ENCODE results near the gene LRRTM2.

Gene LRRTM2

DNA sequence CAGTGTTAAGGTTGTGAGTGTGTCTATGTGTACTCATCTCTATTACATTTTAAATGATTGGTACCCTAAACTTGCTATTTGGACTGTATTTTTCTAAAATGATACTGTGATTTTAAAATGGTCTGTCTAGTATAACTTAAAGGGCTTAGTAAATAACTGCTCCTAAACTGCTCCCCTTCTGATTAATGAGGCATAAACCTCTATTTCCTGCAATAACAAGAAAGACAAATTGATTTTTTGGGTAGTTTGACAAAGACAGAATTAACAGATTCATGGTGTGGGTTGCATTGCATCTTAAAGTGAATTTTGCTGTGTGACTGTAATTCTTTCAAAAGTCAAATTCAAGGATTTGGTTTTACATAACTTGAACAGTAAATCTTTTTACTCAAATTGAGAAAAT lies 8.1 kb upstream of the LRRTM2 start:
- no peak for DNase-seq

DNA sequence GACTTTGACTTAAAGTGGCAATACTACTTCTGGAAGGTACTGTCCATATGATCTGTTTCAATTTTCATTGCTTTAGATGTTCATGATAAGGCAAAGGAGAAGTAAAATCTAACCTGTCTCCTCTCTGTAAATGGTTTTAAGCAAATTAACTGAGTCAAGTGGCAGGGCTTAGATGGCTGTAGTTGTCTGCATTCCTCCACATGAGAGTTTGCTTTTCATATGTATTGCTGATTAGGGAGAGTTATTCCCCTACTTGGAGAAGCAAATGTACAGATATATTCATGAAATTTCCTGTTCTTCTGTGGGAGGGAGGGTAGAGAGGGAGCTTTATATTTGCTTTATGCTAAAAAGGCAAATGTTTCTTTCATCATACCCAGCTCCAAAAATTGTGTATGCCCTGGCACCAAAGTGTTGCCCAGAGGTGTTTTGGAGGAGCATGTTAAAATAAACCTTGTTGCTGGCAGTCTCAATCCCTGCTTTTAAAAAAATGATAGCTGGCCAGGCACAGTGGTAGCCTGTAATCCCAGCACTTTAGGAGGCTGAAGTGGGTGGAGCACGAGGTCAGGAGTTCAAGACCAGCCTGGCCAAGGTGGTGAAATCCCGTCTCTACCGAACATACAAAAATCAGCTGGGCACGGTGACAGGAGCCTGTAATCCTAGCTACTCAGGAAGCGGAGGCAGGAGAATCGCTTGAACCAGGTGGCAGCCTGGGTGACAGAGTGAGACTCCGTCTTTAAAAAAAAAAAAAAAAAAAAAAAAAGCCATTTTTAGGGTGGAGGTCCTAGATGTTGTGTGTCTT lies 3.5 kb upstream of the LRRTM2 start:
- no peak for DNase-seq

DNA sequence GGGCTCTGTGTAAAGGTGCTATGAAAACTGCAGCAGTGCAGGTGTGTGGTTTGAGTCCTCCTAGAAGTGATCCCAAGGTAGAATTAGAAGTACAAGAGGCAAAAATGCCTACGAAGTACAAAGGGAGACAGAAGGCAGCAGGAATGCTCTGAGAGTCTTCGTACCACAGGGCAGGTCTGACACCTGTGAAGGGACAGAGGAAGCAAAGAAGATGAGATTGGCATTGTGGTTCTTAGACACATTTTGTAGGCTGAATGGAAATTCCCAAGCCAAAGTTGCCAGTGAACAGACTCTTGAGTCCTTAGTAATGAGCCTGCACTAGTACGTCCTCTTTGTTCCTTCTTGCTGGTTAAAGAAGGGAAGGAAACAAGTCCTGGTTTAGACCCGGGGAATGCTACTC lies 1.7 kb upstream of the LRRTM2 start:
- DNase-seq, result no peak

DNA sequence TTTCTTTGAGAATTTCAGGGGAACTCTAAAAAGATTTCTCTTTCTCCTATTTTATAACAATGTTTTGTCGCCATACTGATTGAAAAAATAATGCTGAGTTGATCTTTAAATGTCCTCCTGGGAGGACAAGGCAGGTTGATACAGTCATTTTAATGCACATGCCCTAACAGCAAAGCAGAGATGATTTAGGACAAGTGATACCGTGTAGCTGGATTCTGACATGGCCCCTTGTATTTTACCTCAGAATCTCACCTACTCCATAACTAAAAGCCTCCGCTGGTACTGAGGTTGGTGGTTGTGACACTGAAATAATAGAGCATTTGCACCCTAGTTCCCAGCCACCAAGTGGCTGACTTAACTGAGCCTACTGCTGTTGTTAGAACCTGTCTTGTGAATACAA lies 811 bp upstream of the LRRTM2 start:
- DNase-seq, result no peak

DNA sequence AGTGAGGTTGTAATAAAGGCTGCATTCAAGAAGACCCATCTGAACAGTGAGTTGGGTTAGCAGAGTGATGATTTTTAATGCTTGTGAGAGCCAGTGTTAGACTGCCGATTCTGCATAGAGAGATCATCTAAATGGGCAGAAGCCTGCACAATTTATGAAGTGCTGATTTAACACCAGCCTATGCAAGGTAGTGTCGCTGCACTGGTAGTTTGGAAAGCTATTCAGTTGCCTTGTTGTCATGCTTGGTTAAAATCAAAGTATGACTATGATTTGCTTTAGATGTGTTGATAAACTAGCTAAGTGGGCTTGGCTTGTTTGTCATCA lies 379 bp upstream of the LRRTM2 start:
- DNase-seq, result no peak

DNA sequence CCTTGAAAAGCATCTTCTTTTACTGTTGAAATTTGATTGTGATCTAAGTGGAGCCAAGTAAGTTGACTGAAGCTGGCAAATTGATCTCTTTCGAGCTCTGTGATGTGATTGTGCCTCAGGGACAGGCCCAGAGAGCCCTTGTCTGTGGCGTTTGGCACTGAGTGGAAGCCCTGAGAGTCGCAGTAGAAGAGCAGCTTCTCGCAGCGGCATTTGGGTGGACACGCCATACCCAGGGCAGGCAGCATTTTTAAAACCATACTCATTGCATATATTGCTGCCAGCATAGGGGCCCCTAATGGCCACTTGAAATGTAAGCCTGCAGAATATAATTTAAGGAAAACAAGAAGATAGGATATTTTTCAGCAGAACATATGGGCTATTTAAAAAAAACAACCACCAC lies 894 bp downstream of the LRRTM2 start:
- no peak for DNase-seq

DNA sequence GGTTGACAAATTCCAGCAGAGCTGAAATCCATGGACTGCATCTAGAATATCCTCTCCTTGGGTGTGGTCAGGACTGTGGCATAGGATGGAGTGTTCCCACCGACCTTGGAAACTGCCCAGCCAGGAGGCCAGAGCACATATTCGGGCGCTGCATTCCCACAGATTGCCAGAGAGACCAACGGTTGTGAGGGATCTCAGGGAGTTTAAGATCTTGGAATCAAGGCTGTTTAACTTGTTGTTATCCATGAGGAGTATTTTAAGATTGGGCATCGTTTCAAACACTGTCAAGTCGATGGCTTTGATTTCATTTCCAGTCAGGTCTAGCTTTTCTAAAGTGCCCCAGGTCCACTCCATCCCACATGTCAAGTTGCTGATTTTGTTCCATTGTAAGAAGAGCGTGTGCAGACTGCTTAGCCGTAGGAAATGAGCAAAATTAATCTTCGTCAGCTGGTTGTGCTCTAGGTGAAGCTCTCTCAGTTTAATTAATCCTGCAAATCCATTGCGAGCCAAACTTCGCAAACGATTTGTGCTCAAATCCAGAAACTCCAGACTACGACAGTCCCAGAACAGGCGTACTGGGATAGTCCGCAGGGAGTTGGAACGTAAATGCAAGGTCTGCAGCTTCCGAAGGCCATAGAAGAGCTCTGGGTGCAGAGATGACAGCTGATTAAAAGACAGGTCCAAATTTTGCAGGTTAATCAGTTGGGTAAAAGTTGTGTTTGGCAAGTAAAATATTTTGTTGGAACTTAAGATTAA lies 1.5 kb downstream of the LRRTM2 start:
- DNase-seq, result no peak

DNA sequence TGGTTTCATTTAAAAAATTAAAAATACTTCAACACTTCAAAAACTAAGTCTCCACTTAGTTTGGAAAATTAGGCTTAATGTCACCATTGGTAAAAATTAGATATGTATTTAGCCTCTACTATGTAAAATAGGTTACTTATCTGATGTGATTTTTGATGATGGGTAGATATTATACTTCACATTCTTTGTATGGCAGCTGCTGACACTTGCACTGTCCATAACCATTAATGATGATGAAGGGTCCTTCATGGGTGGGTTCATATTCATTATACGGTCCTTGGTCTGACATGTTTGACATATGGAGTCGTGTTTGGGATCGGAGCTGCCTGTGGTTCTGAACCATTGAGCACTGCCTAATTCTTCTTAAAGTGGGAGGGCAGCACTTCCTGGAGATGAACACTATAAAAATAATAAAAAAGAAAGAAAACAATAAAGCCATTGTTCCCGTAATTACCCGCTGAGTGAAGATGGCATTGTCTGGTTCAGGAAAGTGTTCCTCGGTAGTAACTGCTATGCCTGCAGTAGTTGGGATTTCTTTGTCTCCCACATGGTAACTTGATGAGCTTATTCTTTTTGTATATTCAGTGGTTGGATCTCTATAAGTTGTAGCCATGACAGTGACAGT lies 2.2 kb downstream of the LRRTM2 start:
- no peak for DNase-seq

DNA sequence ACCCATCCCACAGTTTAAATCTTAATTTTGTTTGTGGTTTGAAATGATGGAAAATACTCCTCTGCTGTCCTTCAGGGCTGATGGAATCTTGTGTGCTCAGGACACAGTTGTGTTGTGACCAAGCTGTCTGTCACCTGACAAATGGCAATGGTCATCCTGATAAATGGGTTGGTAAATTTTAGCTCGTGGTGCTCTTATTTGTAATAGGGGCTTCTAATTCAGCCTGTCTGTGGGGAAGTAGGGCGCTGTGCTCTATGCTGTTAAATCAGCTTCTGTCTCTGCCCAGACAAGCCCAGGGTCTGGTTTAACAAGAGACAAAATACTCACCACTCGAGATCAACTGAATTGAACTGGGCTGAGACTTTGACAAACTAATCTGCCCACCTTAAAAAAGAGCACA lies 4.5 kb downstream of the LRRTM2 start:
- DNase-seq, result no peak

DNA sequence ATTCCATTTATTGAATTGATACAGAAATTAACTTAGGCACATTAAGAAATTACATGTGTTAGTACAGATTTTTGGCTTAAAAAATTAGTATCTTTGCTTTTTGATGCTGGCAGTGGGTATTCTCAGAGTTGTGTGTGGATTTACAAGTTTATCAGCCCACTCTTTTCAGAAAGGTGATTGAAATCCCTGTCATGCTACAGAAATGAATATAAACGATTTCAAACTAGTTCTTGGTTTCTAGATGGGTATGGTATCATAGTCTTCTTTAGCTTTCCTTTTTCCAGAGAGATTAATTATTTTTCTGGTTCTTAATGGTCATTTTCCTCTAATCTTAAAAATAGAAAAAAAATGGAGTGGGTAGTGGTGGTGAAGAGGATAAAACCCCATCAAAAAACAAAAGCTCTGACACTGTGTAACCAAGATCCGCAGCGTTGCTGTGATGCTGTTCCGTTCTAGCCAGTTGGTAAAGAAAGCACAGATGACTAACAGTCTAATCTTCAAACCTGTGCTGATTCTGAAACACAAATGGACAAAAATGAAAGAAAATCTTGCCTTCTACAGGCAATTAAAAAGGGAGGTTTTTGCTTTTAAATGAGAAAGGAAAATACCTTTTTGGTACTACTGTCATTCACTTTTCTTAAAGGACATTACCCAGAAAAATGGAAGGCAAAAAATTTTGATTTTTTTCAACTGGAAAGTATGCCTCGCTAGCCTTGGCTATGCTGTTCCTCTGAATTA lies 5.2 kb downstream of the LRRTM2 start:
- no peak for DNase-seq

DNA sequence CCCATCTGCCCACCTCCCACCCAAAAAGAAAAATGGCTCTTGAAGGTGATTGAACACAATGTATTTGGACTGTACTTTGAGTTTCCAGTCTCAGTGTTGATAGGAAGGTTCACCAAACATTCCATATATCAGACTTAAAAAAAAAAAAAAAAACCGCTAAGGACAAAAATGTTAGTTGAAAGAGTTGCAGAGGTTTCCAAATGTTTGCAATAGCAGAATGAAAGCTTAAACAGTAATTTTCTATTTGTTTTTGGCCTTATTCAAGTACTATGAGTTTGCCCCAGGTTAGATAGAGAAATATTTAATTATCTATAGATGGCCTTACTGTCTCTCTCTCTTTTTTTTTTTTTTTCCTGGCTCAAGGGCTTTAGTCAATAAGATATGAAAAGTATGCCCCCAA lies 6.1 kb downstream of the LRRTM2 start:
- no peak for DNase-seq

DNA sequence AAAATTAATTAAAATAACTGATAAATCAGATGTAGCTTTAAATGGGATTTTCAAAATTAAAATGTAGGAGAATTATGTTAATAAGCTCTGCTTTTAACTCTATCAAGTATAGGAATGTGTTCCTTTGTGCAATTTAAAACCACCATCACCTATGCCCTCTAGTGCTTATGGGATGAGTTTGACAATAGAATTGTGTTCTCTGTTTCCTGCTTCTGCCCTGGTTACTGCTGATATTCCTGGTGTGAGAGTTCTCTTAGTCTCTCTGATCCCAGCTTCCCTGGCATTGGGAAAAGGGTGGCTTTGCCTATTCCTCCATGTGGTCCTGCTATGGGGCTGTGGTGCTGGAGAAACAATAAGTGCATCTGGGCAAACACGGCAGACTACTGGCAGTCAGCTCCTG lies 8.1 kb downstream of the LRRTM2 start:
- DNase-seq, result no peak

DNA sequence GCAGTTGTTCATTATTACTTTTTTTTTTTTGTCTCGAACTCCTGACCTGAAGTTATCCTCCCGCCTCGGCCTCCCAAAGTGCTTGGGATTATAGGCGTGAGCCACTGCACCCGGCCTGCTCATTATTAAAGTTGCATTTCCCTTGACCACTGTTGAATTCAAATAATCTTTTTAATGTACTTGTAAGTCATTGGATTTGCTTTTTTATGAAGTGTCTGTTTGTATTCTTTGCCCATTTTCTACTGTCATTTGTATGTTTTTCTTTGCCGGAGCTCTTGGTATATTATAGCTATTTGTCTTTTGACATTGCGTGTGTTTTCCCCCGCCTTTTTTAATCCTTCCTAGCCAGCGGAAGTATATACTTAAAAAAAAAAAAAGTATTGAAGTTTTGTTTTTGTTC lies 22.0 kb downstream of the LRRTM2 start:
- DNase-seq, result no peak

DNA sequence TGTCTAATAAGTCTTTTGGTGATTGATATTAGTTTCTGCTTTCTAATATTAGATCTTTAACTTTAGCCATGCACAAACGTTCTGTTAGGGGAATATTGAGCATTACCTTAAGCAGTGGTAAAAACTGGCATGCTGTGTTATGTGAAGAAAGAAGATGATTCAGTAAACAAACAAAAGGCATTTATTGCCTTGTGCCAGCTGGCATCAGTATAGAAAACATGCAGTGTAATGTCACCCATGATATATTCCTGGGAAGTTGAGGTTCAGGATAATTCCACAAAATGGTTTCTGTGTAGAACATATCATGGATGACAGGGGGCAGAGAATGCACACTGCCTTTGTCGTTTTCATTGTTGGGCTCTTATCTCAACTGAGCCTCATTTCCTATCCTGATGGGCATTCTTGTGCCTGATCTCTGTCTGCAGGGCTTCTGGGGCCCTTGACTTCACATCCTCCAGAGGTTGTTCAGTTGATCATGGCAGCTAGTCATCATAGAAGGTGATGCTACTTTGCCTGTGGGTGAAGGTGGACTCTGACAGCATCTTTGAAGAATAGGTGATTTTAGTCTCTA lies 24.2 kb downstream of the LRRTM2 start:
- no peak for DNase-seq

DNA sequence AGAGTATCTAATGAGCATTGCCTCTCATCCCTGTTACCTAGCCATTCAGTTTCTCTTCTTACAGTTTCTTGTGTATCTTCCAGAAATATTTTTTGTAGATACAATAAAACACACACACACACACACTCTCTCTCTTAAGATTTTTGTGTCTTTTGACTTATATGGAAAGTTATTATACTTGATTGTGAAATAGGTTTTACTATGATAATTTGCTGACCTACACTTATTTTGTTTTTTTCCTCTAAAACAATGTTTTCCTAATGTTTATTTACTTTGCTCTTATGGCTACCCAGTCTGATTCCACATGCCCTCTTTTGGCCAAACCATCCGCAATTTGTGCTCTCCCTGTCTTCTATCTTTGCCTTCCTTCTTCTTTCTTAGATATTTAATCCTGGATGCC lies 25.3 kb downstream of the LRRTM2 start:
- no peak for DNase-seq

DNA sequence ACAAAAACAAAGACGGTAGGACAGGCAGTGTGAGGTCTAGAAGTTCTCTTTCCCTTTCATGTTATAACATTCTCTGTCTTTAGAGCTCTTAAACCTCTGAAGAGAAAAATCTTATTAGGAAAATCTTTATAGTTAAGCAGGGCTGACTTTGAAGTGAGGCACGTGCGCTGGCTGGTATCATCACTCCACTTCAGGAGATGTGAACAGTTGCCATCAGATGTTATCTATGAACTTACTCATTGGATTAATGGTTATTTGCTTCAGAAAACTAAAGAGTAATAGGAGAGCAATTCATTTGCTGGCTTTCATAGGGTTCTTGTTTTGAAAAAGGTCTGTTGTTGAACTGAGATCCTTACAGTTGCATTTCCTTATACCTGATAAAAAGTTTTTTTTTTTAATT lies 25.7 kb downstream of the LRRTM2 start:
- DNase-seq, result no peak

DNA sequence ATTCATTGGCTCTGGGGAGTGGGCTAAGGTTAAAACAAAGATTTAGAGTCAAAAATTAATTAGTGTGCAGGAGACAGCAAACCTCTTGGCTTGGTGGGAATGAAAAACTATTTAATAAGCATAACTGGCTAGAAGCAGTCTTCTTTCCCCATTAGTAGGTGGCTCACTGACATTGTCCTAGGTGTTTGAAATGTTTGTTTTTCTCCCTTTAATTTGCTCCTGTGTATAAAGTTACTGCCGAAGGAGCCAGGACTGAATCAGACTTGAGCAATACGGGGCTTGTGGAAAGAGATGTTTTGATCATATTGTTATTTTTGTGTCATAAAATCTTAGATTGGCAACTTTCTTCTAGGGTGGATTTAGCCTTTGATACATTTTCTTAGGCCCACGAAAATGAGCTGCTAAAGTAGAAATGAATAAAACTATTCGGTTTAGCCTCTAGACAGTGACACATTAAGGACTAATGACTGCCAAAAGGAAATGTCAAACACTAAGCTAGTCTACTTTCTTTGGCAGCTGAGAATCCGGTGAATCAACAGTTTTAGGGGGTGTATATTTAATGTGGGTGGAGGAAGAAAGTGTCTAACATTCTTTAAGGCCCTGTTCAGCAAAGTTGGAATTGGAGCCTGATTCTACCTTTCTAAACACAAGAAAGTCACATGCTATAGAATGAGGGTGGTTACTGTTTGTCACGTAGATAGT lies 30.2 kb downstream of the LRRTM2 start:
- no peak for DNase-seq

DNA sequence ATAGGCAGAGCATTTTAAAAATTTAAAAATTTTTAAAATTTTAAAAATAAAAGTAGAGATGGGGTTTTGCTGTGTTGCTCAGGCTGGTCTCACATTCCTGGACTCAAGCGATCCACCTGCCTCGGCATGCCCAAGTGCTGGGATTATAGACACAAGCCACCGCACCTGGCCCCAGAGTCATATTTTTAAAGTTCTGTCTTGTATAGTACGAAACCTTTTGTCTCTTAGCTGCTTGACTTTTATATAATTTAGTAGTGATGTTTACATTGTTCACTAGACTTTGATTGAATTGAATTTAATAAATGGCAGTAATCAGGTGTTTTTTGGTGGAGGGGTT lies 31.0 kb downstream of the LRRTM2 start:
- no peak for DNase-seq

DNA sequence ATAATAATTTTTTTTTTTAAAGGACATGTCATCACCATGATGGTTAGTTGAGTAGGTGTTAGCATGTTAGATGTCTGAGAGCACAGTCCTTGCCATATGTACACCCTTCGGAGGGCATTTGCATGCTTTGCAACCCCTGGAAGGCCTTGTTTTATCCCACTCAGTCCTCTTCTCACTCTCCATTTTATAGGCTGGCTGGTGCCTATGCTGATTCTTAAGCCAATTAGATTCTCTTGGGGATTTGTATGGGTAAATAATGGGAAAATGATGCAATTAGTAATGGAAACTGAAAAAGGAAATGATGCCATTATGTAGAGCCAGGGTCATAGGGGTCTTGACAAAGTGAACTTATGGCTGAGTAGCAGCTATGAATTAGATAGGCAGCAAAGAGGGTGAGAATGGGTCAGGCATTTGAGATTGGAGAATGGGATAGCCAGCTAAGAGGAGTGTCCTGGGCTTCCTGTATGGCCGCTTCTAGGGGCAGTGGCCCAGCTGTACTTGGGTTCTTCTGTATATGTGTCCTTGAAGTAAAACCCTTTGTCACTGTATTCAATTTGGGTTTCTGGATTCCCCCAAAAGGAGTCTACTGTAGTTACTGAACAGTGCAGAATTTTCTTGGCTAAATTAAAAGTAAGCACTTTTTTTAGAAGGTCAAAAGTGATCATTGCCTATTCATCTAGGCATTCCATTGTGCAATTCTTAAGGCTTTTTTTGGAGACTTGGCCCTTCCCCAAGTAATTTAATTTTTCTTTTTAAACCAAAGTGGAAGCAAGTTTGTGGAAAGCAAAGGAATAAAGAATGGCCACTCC lies 31.6 kb downstream of the LRRTM2 start:
- no peak for DNase-seq

DNA sequence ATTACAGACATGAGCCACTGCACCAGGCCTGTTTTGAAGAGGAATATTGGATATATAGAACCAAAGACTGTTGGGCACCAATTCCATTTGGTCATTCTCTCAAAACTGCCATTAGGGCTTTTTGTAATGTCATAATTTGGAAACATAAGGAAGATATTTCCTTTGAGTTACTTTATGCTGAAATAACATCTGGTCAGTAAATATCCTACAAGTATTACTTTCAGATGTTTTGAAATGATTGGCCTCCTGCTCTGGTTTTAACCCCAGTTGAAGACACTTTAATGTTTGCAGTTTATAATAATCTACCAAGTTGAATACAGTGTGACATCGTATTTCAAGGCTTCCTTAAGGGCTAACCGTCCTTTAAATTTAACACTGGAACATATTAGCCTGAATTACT lies 33.6 kb downstream of the LRRTM2 start:
- DNase-seq, result no peak

DNA sequence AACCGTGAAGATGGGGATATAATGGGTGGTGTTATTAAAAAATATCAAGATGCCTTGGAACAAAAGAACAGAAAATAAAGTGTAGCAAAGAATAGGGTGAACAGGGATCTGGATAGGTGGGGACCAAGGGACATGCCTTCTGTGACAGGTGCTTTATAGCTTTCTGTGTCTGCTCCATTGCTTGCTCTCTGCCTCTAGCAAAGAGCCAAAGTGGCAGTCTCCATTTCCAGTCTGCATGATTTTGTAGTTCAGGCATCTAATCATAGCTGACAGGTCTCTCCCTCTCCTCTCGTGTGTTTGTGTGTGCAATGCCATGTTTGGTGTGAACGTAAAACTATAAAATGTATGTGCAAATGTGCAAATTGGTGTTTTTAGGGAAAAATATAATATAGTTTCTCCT lies 35.0 kb downstream of the LRRTM2 start:
- DNase-seq, result no peak

DNA sequence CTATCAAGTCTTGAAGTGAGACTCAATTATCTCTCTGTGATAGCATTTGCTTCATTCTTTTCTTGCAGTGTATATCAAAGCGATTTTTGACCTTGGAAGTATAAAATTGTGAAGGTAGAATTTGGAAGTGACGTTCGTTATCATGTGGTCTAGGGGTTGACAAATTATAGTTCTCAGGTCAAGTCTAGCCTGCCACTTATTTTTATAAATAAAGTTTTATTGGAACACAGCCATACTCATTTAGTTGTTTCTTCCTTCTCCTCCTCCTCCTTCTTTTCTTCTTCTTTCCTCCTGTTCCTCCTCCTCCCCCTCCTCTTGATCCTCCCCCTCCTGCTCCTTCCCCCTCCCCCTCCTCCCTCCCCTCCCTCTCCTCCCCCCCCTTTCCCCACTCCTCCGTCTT lies 38.0 kb downstream of the LRRTM2 start:
- no peak for DNase-seq

Data from bone marrow (tissue), 2 donors.